Measurements from ENCODE around the gene OXTR.

Gene OXTR

DNA sequence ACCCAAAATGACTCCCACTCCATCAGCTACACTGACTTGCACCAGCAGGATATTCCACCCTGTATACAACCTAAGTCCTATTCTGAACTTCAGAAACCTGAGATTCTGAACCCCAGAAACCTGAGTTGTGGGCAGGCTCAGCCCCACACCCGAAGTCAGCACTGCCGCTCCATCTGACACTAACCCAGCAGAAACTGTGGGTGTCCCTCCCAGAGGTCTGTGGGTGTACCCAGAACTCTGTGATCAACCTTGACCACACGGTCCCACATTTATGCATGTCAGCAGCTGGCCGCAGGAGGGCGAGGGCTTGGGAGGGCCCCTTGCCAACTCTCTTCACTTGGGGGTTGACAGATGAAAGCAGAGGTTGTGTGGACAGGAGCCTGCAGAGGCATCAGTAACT, 9.3 kb downstream of the OXTR start:
- H3K4me2 ChIP-seq: no peak overlapping the region
- no peaks in the 10 kb centered on the region for H3K4me1 ChIP-seq (ENCODE audit: low read depth, poor library complexity, severe bottlenecking)
- no peak overlapping the region for H3K27ac ChIP-seq
- H3K27me3 ChIP-seq (ENCODE audit: insufficient read depth, low read depth): no peaks in the 10 kb centered on the region
- H4K20me1 ChIP-seq (ENCODE audit: insufficient read depth): no peaks in the 10 kb centered on the region
- no peak for TF ChIP-seq CTCF (conservative IDR thresholded peaks at IDR 0.05; ENCODE audit: low read depth, low read length)
- H3K4me3 ChIP-seq (IDR thresholded peaks at IDR 0.05; ENCODE audit: insufficient read depth, low read depth, low read length): no peak overlapping the region
- no peaks in the 10 kb centered on the region for H3K36me3 ChIP-seq (ENCODE audit: insufficient read depth)
- no peak overlapping the region for H3K9ac ChIP-seq
- H2AFZ ChIP-seq (ENCODE audit: low read depth): no peak overlapping the region
- H3K79me2 ChIP-seq (ENCODE audit: insufficient read depth, low read depth): no peaks in the 10 kb centered on the region

DNA sequence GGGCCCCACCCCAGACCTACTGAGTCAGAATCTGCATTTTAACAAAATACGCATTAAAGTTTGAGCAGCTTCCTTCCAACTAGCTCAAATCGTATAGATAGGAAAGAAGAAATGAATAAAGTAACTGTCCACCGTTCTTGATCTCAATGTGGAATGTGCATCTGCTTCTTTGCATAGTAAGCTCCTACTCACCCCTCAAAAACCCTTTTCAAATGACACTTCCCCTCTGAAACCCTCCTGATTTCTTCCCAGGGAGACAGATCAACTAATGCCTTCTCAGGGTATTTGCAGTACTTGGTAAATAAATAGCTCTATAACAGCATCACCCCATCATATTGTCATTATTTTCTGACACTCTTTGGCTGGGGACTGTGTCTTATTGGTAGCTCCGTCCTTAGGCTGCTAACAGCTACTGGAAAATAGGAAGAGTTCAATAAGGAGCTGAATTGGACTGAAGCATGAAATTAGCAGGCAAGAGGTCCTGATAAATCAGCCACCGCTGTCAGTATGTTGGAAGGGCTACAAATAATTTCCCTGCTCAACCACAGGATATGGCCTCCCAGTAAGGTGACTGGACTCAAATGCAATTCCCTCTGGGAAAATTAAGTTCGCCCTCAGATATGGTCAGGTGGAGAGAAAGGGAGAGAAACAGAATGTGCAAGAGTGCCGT, 10.2 kb downstream of the OXTR start:
- Histone ChIP-seq H3K27ac (no peak overlapping the region), H4K20me1 (ENCODE audit: insufficient read depth) (no peaks in the 10 kb centered on the region), H2AFZ (ENCODE audit: low read depth) (no peak overlapping the region), H3K4me2 (no peak overlapping the region), H3K36me3 (ENCODE audit: insufficient read depth) (no peaks in the 10 kb centered on the region), H3K79me2 (ENCODE audit: insufficient read depth, low read depth) (no peaks in the 10 kb centered on the region), H3K4me1 (ENCODE audit: low read depth, poor library complexity, severe bottlenecking) (no peaks in the 10 kb centered on the region), H3K27me3 (ENCODE audit: insufficient read depth, low read depth) (no peaks in the 10 kb centered on the region), H3K4me3 (IDR thresholded peaks at IDR 0.05; ENCODE audit: insufficient read depth, low read depth, low read length) (no peak overlapping the region), H3K9ac (no peak overlapping the region)
- TF ChIP-seq CTCF (conservative IDR thresholded peaks at IDR 0.05; ENCODE audit: low read depth, low read length): no peak

DNA sequence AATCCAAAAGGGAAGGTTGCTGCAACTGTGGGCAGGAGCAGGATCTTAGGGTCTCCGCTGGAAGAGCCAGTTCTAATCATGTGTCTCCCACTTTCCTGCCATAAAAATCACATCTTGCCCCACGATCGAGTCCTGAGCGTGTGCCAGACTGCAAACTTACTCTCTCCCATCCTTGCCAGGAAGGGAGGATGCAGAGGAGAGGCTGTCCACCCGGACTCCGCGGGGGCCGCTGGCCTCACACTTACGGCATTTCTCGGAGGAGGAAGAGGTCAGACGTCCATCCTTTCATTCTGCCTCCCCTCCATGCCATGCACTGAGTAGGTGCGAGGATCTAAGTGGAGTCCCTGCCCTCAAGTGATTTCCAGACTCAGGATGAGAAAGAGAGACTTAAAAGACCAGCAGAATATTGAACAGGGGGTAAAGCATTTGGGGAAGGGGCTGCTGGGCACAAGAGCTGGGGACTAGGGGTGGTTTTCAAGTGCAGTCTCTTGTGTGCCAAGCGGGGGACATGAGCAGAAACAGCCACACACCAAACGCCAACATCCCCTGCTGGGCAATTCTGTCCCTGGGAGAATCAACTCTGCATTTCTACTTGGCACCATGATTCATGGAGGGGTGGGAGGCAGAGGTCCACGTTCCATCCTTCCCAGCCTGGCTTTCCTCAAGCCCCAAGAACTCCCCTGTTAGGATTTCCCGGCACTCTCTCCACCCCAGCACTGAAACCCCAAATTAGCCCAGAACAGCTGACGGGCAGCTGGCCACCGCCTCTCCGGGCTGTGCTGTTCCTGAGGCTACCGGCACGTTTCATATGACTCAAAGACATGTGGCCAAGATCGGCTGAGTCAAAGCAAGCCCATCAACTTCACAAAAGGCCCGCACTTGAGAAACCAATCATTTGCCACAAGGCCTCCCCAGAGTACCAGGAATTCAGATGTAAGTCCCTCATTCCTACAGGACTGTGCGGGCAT, 11.6 kb downstream of the OXTR start:
- TF ChIP-seq CTCF (conservative IDR thresholded peaks at IDR 0.05; ENCODE audit: low read depth, low read length): no peak
- no peaks in the 10 kb centered on the region for H3K4me1 ChIP-seq (ENCODE audit: low read depth, poor library complexity, severe bottlenecking)
- no peak overlapping the region for H3K4me3 ChIP-seq (IDR thresholded peaks at IDR 0.05; ENCODE audit: insufficient read depth, low read depth, low read length)
- no peak overlapping the region for H2AFZ ChIP-seq (ENCODE audit: low read depth)
- no peak overlapping the region for H3K27ac ChIP-seq
- H3K27me3 ChIP-seq (ENCODE audit: insufficient read depth, low read depth): no peaks in the 10 kb centered on the region
- no peaks in the 10 kb centered on the region for H3K79me2 ChIP-seq (ENCODE audit: insufficient read depth, low read depth)
- no peak overlapping the region for H3K4me2 ChIP-seq
- H4K20me1 ChIP-seq (ENCODE audit: insufficient read depth): no peaks in the 10 kb centered on the region
- no peak overlapping the region for H3K9ac ChIP-seq
- H3K36me3 ChIP-seq (ENCODE audit: insufficient read depth): no peaks in the 10 kb centered on the region

DNA sequence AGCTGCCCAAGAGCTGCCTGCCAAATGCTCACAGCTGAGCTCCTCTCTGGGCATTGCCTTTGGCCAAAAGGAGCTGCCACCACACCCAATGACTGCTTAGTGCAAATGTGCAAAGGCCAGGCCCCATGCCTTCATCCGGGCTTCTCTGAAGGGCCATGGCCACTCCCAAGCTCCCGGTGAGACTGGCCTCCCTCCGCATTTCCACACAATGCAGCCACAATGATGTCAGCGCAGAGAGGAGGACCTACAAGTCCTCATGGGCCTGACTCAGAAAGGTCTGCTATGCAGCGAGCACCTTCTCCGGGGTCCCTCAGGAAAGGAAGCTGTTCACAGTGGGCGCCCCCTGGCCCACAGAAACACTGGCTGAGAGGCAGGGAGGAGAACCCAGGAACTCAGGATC, 12.7 kb downstream of the OXTR start:
- no peaks in the 10 kb centered on the region for H3K36me3 ChIP-seq (ENCODE audit: insufficient read depth)
- H3K9ac ChIP-seq: no peak overlapping the region
- H3K4me1 ChIP-seq (ENCODE audit: low read depth, poor library complexity, severe bottlenecking): no peaks in the 10 kb centered on the region
- no peak overlapping the region for H3K27ac ChIP-seq
- TF ChIP-seq CTCF (conservative IDR thresholded peaks at IDR 0.05; ENCODE audit: low read depth, low read length): no peak
- H3K27me3 ChIP-seq (ENCODE audit: insufficient read depth, low read depth): no peaks in the 10 kb centered on the region
- H3K4me3 ChIP-seq (IDR thresholded peaks at IDR 0.05; ENCODE audit: insufficient read depth, low read depth, low read length): no peak overlapping the region
- H2AFZ ChIP-seq (ENCODE audit: low read depth): no peak overlapping the region
- H3K79me2 ChIP-seq (ENCODE audit: insufficient read depth, low read depth): no peaks in the 10 kb centered on the region
- no peaks in the 10 kb centered on the region for H4K20me1 ChIP-seq (ENCODE audit: insufficient read depth)
- no peak overlapping the region for H3K4me2 ChIP-seq

All from KMS-11 (cell line).